NCI-H1417 (cell line): ENCODE data around the gene NEAT1.
"Not testable (repeated sequence)": the region's sequence is repeated elsewhere in the genome, so short reads cannot be mapped to it uniquely, and the experiment has no call there.

ENCODE experiments used
- DNase-seq, 3 experiments: peaks; one replicate each; lab custom pipeline; 2025; lab: John Stamatoyannopoulos, UW

The NEAT1 gene

GRCh38 chr11:65448418-65449105 is 26.0 kb downstream of the NEAT1 start:
- no peak for DNase-seq

GRCh38 chr11:65451301-65451700 is 28.7 kb downstream of the NEAT1 start:
- not testable (repeated sequence) for DNase-seq

GRCh38 chr11:65452259-65452658 is 29.7 kb downstream of the NEAT1 start:
- DNase-seq = not testable (repeated sequence)

GRCh38 chr11:65452806-65453490 is 30.4 kb downstream of the NEAT1 start:
- DNase-seq = peak in 1 of 3 experiments; percentile 81

GRCh38 chr11:65454311-65454695 is 31.7 kb downstream of the NEAT1 start:
- DNase-seq = no peak

GRCh38 chr11:65454696-65455456 is 32.3 kb downstream of the NEAT1 start:
- peak; percentile 56 to 82 (median 56) for DNase-seq

GRCh38 chr11:65456418-65456817 is 33.8 kb downstream of the NEAT1 start:
- no peak for DNase-seq

GRCh38 chr11:65459552-65459951 is 37.0 kb downstream of the NEAT1 start:
- DNase-seq = no peak

GRCh38 chr11:65465471-65465870 is 42.9 kb downstream of the NEAT1 start:
- not testable (repeated sequence) for DNase-seq

- DNase-seq = not testable (repeated sequence)
Measured at GRCh38 chr11:65467306-65467705, 44.7 kb downstream of the NEAT1 start.

GRCh38 chr11:65468874-65469333 is 46.3 kb downstream of the NEAT1 start:
- DNase-seq = peak in 2 of 3 experiments; percentile 69 to 87

- DNase-seq = no peak
Measured at GRCh38 chr11:65470433-65471049, 47.9 kb downstream of the NEAT1 start.

- DNase-seq = peak in 2 of 3 experiments; percentile 21 to 55
Measured at GRCh38 chr11:65471447-65471891, 48.9 kb downstream of the NEAT1 start.

- DNase-seq = not testable (repeated sequence)
Measured at GRCh38 chr11:65472588-65473277, 50.1 kb downstream of the NEAT1 start.

- no peak for DNase-seq
Measured at GRCh38 chr11:65473278-65473860, 50.8 kb downstream of the NEAT1 start.

GRCh38 chr11:65474864-65475263 is 52.3 kb downstream of the NEAT1 start:
- DNase-seq = no peak

- peak in 1 of 3 experiments; percentile 26 for DNase-seq
Measured at GRCh38 chr11:65476632-65477148, 54.1 kb downstream of the NEAT1 start.

GRCh38 chr11:65477149-65477965 is 54.8 kb downstream of the NEAT1 start:
- DNase-seq = peak; percentile 94 to 98 (median 97)

- peak in 2 of 3 experiments; percentile 77 to 79 for DNase-seq
Measured at GRCh38 chr11:65478388-65479183, 56.0 kb downstream of the NEAT1 start.
